Measurements from ENCODE around the gene ADCYAP1R1.

- TF ChIP-seq CTCF (IDR thresholded peaks at IDR 0.05) (no peak), POLR2A (IDR thresholded peaks at IDR 0.05) (no peak)
These were observed 9.0 kb upstream of the ADCYAP1R1 start for GRCh38 chr7:31043051-31043471.

Data from Peyer's patch (tissue), 4 donors.